PC-9 (cell line): Measurements from ENCODE around the gene MOV10. TPM values are rescaled to one million over a fixed set of nuclear protein-coding genes. Genes with fewer than 3 reads are reported as not detected.

ENCODE experiments used
- BruUV-seq: library from RNA; stranded (reverse); fragments of 400-500 nt; replicated peaks from 2 replicates; lab custom pipeline; 2021; lab: Mats Ljungman, UMichigan
- CTCF ChIA-PET: fragments of 300-600 bp; sonication (Branson Sonifier 250); formaldehyde crosslinking; loops from one replicate; lab custom pipeline; 2022; ENCODE audit warnings: antibody characterized with exemption; lab: Charles Lee
- POLR2A ChIA-PET: fragments of 300-600 bp; sonication (Branson Sonifier 250); formaldehyde crosslinking; loops from one replicate; lab custom pipeline; 2022; ENCODE audit warnings: antibody characterized with exemption; ENCODE audit not compliant: unreplicated experiment; lab: Charles Lee
- DNase-seq, 2 experiments: peaks; one replicate each; pipeline versions ENCODE4 v3.0.0 to v3.0.0-alpha.2; 2015 to 2022; ENCODE audit warnings: mixed read lengths in 1 of 2
- H2AFZ ChIP-seq: fragments of 200-600 bp; sonication (generic); 2 replicates; pipeline ENCODE4 v1.8.1; 2017; ENCODE audit warnings: antibody characterized with exemption
- H3F3A ChIP-seq: fragments of 200-600 bp; sonication (generic); 2 replicates; pipeline ENCODE4 v1.8.1; 2017; ENCODE audit warnings: antibody characterized with exemption, mild to moderate bottlenecking, low read depth; ENCODE audit not compliant: insufficient read depth
- H3K27ac ChIP-seq: fragments of 200-600 bp; sonication (generic); 2 replicates; pipeline ENCODE4 v1.6.1; 2016; ENCODE audit warnings: mixed run types
- H3K27me3 ChIP-seq: fragments of 200-600 bp; sonication (generic); 2 replicates; pipeline ENCODE4 v1.6.1; 2016; ENCODE audit warnings: low read depth, mixed run types; ENCODE audit not compliant: insufficient read depth
- H3K36me3 ChIP-seq: fragments of 200-600 bp; sonication (generic); 2 replicates; pipeline ENCODE4 v1.6.1; 2016; ENCODE audit warnings: low read depth, mixed run types
- H3K4me1 ChIP-seq: fragments of 200-600 bp; sonication (generic); replicated peaks from 2 replicates; pipeline ENCODE4 v1.6.1; 2016; ENCODE audit warnings: mixed run types; ENCODE audit not compliant: insufficient read depth
- H3K4me2 ChIP-seq: fragments of 200-600 bp; sonication (generic); 2 replicates; pipeline ENCODE4 v1.6.1; 2017; ENCODE audit warnings: mixed run types
- H3K4me3 ChIP-seq: fragments of 200-600 bp; sonication (generic); 2 replicates; pipeline ENCODE4 v1.6.1; 2016; ENCODE audit warnings: mixed run types
- H3K79me2 ChIP-seq: fragments of 200-600 bp; sonication (generic); 2 replicates; pipeline ENCODE4 v1.6.1; 2017; ENCODE audit warnings: low read depth, mixed run types
- H3K9me2 ChIP-seq: fragments of 200-600 bp; sonication (generic); 2 replicates; pipeline ENCODE4 v1.8.1; 2017; ENCODE audit warnings: mild to moderate bottlenecking; ENCODE audit not compliant: insufficient read depth
- H3K9me3 ChIP-seq: fragments of 200-600 bp; sonication (generic); 2 replicates; pipeline ENCODE4 v1.8.1; 2016; ENCODE audit warnings: low read depth; ENCODE audit not compliant: insufficient read depth
- H4K20me1 ChIP-seq: fragments of 200-600 bp; sonication (generic); 2 replicates; pipeline ENCODE4 v1.8.1; 2017; ENCODE audit not compliant: insufficient read depth
- CTCF ChIP-seq: fragments of 200-600 bp; sonication (generic); conservative IDR thresholded peaks from 2 replicates; pipeline ENCODE4 v1.6.1; 2017; ENCODE audit warnings: mixed run types, antibody characterized with exemption, mild to moderate bottlenecking, moderate library complexity
- EZH2 ChIP-seq: fragments of 200-600 bp; sonication (generic); IDR thresholded peaks from 2 replicates; pipeline ENCODE4 v1.8.0; 2017; ENCODE audit warnings: antibody characterized with exemption, low read depth
- intact Hi-C: fragments of 100-400 bp; cut with micrococcal nuclease; formaldehyde crosslinking; loops from one replicate; pipeline ENCODE4 v1.10.0; 2022; ENCODE audit not compliant: unreplicated experiment
- total RNA-seq: library from RNA; stranded (reverse); gene quantifications from 2 replicates; pipeline ENCODE4 v1.2.3, GENCODE V29; 2021

Gene MOV10
- total RNA-seq, 1 experiment from 2014 or later, result 73.7 TPM

GRCh38 chr1:112702420-112703261, 28.2 kb downstream of the MOV10 start:
- Histone ChIP-seq H3K4me3 (no peak overlapping the region), H2AFZ (no peak overlapping the region), H3K4me1 (peaks cover 75% of the 10 kb centered on the region), H3K79me2 (peaks cover 44% of the 10 kb centered on the region), H3K4me2 (no peak overlapping the region), H3F3A (peaks cover 53% of the 10 kb centered on the region), H3K27me3 (no peaks in the 10 kb centered on the region), H3K9me2 (no peaks in the 10 kb centered on the region), H3K36me3 (peaks cover 27% of the 10 kb centered on the region), H4K20me1 (no peaks in the 10 kb centered on the region), H3K27ac (no peak overlapping the region), H3K9me3 (no peaks in the 10 kb centered on the region)
- no peak for DNase-seq
- BruUV-seq, result no TSS peak
- ChIA-PET CTCF (no interaction called here), POLR2A (interaction anchor here (0.6 to 0.7 kb wide), 2 partner anchors 28 to 889 kb away, joined by 3 to 5 read pairs; no protein-coding TSS in a partner anchor)
- intact Hi-C loops, result loop anchor here (10.0 kb wide), 1 partner anchor 238 kb away; no protein-coding TSS in a partner anchor
- TF ChIP-seq CTCF (no peak), EZH2 (no peak)

GRCh38 chr1:112703706-112704105, 29.2 kb downstream of the MOV10 start:
- H3K4me2 ChIP-seq, result peak overlapping the region; percentile 91
- H3K36me3 ChIP-seq, result peaks cover 22% of the 10 kb centered on the region
- peak overlapping the region; percentile 89 for H3K27ac ChIP-seq
- no peaks in the 10 kb centered on the region for H3K27me3 ChIP-seq
- no peaks in the 10 kb centered on the region for H3K9me3 ChIP-seq
- POLR2A ChIA-PET, result no interaction called here
- H3K9me2 ChIP-seq, result no peaks in the 10 kb centered on the region
- no peak for DNase-seq
- peaks cover 44% of the 10 kb centered on the region for H3K79me2 ChIP-seq
- intact Hi-C loops, result loop anchor here (10.0 kb wide), 1 partner anchor 239 kb away; no protein-coding TSS in a partner anchor
- peaks cover 45% of the 10 kb centered on the region for H3F3A ChIP-seq
- no peak for TF ChIP-seq CTCF
- no peak overlapping the region for H2AFZ ChIP-seq
- H4K20me1 ChIP-seq, result no peaks in the 10 kb centered on the region
- H3K4me1 ChIP-seq, result peaks cover 75% of the 10 kb centered on the region
- no TSS peak for BruUV-seq
- CTCF ChIA-PET, result no interaction called here
- H3K4me3 ChIP-seq, result peak overlapping the region; percentile 50; the same call in 1 of the 2 replicates

- Histone ChIP-seq H3K4me3 (peak overlapping the region; percentile 50), H4K20me1 (no peaks in the 10 kb centered on the region), H3K36me3 (peaks cover 21% of the 10 kb centered on the region), H3K9me3 (no peaks in the 10 kb centered on the region), H3K4me1 (peaks cover 68% of the 10 kb centered on the region), H3K4me2 (peak overlapping the region; percentile 91), H3K79me2 (peaks cover 44% of the 10 kb centered on the region), H3K27ac (peak overlapping the region; percentile 89), H3K27me3 (no peaks in the 10 kb centered on the region), H3K9me2 (no peaks in the 10 kb centered on the region), H3F3A (peaks cover 40% of the 10 kb centered on the region), H2AFZ (peak overlapping the region; percentile 35; the same call in 1 of the 2 replicates)
- no peak for DNase-seq
- BruUV-seq, result no TSS peak
- ChIA-PET POLR2A (interaction anchor here (0.6 to 1.0 kb wide), 7 partner anchors 30 to 1556 kb away, joined by 3 to 16 read pairs (median 7); partner anchors contain the start of genes LRIG2 and MOV10), CTCF (interaction anchor here (0.6 to 1.2 kb wide), 4 partner anchors 30 to 310 kb away, joined by 3 to 11 read pairs (median 4); partner anchors contain the start of gene MOV10)
- no peak for TF ChIP-seq EZH2
- TF ChIP-seq CTCF, result no peak
- intact Hi-C loops, result loop anchor here (10.0 kb wide), 1 partner anchor 240 kb away; no protein-coding TSS in a partner anchor
Observed at GRCh38 chr1:112704391-112704933, 30.0 kb downstream of the MOV10 start.
